GM23338 (cell line): Measurements from ENCODE around the gene PHC3.

ENCODE experiments used
- EZH2 ChIP-seq: fragments of 200-600 bp; sonication (generic); IDR thresholded peaks from one replicate; pipeline ENCODE4 v1.8.0; 2017; ENCODE audit warnings: antibody characterized with exemption, mild to moderate bottlenecking, low read depth; ENCODE audit not compliant: unreplicated experiment
- EZH2phosphoT487 ChIP-seq: fragments of 200-600 bp; sonication (generic); IDR thresholded peaks from one replicate; pipeline ENCODE4 v1.8.1; 2018; ENCODE audit warnings: antibody characterized with exemption; ENCODE audit not compliant: unreplicated experiment
- TF ChIP-seq, protein P1 (sequence below), 2 experiments: fragments of 200-600 bp in 1 of 2; sonication (generic) in 1 of 2; conservative IDR thresholded peaks; 2 replicates each; pipeline versions ENCODE4 v1.5.1 to v1.6.1; 2016 to 2017; ENCODE audit warnings: antibody characterized with exemption in 2 of 2, low read depth in 2 of 2, mild to moderate bottlenecking in 2 of 2, moderate library complexity in 1 of 2
- TF ChIP-seq, protein P2 (sequence below): IDR thresholded peaks from one replicate; pipeline ENCODE4 v1.6.1; 2018; ENCODE audit warnings: antibody characterized with exemption; ENCODE audit not compliant: unreplicated experiment

DNA sequence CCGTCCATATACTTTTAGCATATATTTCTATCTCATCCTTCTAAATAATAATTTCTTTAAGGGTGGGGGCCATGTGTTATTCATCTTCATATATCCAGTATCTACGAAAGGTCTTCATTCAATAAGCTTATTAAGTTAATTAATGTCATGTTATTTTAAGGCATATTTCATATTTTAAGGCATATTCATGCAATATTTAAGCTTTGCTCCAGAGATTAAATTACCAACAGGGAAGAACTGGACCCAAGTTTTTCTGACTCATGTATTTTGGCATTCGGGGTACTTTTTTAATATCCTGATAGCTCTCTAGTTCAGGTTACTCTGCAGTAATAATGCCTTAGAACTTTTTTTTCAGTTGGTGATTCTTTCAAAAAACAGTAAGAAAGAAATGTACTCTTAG is 27.4 kb downstream of the PHC3 start:
- TF ChIP-seq, protein P1, sequence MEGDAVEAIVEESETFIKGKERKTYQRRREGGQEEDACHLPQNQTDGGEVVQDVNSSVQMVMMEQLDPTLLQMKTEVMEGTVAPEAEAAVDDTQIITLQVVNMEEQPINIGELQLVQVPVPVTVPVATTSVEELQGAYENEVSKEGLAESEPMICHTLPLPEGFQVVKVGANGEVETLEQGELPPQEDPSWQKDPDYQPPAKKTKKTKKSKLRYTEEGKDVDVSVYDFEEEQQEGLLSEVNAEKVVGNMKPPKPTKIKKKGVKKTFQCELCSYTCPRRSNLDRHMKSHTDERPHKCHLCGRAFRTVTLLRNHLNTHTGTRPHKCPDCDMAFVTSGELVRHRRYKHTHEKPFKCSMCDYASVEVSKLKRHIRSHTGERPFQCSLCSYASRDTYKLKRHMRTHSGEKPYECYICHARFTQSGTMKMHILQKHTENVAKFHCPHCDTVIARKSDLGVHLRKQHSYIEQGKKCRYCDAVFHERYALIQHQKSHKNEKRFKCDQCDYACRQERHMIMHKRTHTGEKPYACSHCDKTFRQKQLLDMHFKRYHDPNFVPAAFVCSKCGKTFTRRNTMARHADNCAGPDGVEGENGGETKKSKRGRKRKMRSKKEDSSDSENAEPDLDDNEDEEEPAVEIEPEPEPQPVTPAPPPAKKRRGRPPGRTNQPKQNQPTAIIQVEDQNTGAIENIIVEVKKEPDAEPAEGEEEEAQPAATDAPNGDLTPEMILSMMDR (conservative IDR thresholded peaks at IDR 0.05; ENCODE audit: low read depth in 2 of 2) = no peak
- TF ChIP-seq EZH2 = no peak
- TF ChIP-seq EZH2phosphoT487 = no peak
- TF ChIP-seq, protein P2, sequence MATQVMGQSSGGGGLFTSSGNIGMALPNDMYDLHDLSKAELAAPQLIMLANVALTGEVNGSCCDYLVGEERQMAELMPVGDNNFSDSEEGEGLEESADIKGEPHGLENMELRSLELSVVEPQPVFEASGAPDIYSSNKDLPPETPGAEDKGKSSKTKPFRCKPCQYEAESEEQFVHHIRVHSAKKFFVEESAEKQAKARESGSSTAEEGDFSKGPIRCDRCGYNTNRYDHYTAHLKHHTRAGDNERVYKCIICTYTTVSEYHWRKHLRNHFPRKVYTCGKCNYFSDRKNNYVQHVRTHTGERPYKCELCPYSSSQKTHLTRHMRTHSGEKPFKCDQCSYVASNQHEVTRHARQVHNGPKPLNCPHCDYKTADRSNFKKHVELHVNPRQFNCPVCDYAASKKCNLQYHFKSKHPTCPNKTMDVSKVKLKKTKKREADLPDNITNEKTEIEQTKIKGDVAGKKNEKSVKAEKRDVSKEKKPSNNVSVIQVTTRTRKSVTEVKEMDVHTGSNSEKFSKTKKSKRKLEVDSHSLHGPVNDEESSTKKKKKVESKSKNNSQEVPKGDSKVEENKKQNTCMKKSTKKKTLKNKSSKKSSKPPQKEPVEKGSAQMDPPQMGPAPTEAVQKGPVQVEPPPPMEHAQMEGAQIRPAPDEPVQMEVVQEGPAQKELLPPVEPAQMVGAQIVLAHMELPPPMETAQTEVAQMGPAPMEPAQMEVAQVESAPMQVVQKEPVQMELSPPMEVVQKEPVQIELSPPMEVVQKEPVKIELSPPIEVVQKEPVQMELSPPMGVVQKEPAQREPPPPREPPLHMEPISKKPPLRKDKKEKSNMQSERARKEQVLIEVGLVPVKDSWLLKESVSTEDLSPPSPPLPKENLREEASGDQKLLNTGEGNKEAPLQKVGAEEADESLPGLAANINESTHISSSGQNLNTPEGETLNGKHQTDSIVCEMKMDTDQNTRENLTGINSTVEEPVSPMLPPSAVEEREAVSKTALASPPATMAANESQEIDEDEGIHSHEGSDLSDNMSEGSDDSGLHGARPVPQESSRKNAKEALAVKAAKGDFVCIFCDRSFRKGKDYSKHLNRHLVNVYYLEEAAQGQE = no peak
